OCI-LY7 (cell line): ENCODE data around the gene CRYZL1. TPM values are rescaled to one million over a fixed set of nuclear protein-coding genes. Genes with fewer than 3 reads are reported as not detected.

Experiments used
- BruUV-seq: library from RNA; stranded (reverse); fragments of 400-500 nt; replicated peaks from 2 replicates; lab custom pipeline; 2021; lab: Mats Ljungman, UMichigan
- CTCF ChIA-PET: fragments of 300-600 bp; sonication (Branson Sonifier 250); formaldehyde crosslinking; loops from one replicate; lab custom pipeline; 2022; ENCODE audit warnings: antibody characterized with exemption; ENCODE audit not compliant: unreplicated experiment; lab: Charles Lee
- POLR2A ChIA-PET: fragments of 300-600 bp; sonication (Branson Sonifier 250); formaldehyde crosslinking; loops from one replicate; lab custom pipeline; 2022; ENCODE audit warnings: antibody characterized with exemption; lab: Charles Lee
- DNase-seq: peaks from one replicate; pipeline ENCODE4 v3.0.0-alpha.2; 2015; ENCODE audit warnings: low spot score
- H2AFZ ChIP-seq: fragments of 200-600 bp; sonication (generic), shearing (Covaris generic); 2 replicates; pipeline ENCODE4 v1.6.1; 2014; ENCODE audit warnings: mild to moderate bottlenecking, antibody characterized with exemption, low read length, moderate library complexity
- H3K27ac ChIP-seq: fragments of 200-600 bp; sonication (generic); 2 replicates; pipeline ENCODE4 v1.5.1; 2014; ENCODE audit warnings: mixed run types, low read depth, mild to moderate bottlenecking, moderate library complexity, low read length, inconsistent platforms; ENCODE audit not compliant: poor library complexity, severe bottlenecking
- H3K36me3 ChIP-seq: fragments of 200-600 bp; sonication (generic); 2 replicates; pipeline ENCODE4 v1.6.1; 2014; ENCODE audit warnings: mild to moderate bottlenecking, antibody characterized with exemption, low read length, moderate library complexity, mixed read lengths; ENCODE audit not compliant: insufficient read depth
- H3K4me1 ChIP-seq: fragments of 200-600 bp; sonication (generic); 2 replicates; pipeline ENCODE4 v1.5.1; 2014; ENCODE audit warnings: mild to moderate bottlenecking, low read length; ENCODE audit not compliant: insufficient read depth, poor library complexity, severe bottlenecking
- H3K4me2 ChIP-seq: fragments of 200-600 bp; sonication (generic); 2 replicates; pipeline ENCODE4 v1.6.1; 2014; ENCODE audit warnings: mild to moderate bottlenecking, low read length
- H3K4me3 ChIP-seq: fragments of 200-600 bp; sonication (generic); 2 replicates; pipeline ENCODE4 v1.5.1; 2014; ENCODE audit warnings: mild to moderate bottlenecking, low read depth, low read length; ENCODE audit not compliant: poor library complexity, severe bottlenecking
- H3K79me2 ChIP-seq: fragments of 200-600 bp; sonication (generic); 2 replicates; pipeline ENCODE4 v1.6.1; 2016; ENCODE audit warnings: low read depth, mild to moderate bottlenecking, low read length, moderate library complexity, mixed read lengths; ENCODE audit not compliant: insufficient read depth
- H3K9me2 ChIP-seq: fragments of 200-600 bp; sonication (generic); 2 replicates; pipeline ENCODE4 v1.6.1; 2016; ENCODE audit warnings: mild to moderate bottlenecking, low read length, mixed read lengths; ENCODE audit not compliant: insufficient read depth
- H3K9me3 ChIP-seq: fragments of 200-600 bp; sonication (generic); 2 replicates; pipeline ENCODE4 v1.6.1; 2014; ENCODE audit warnings: mild to moderate bottlenecking, mixed run types, low read length, mixed read lengths
- H4K20me1 ChIP-seq: fragments of 200-600 bp; sonication (generic); 2 replicates; pipeline ENCODE4 v1.6.1; 2014; ENCODE audit warnings: mild to moderate bottlenecking, antibody characterized with exemption, low read length, moderate library complexity, mixed read lengths; ENCODE audit not compliant: insufficient read depth
- EZH2phosphoT487 ChIP-seq: fragments of 200-600 bp; sonication (generic); IDR thresholded peaks from 2 replicates; pipeline ENCODE4 v1.6.1; 2018; ENCODE audit warnings: low read depth, borderline replicate concordance, mild to moderate bottlenecking, mixed run types, antibody characterized with exemption, low read length, moderate library complexity, mixed read lengths
- intact Hi-C: fragments of 100-400 bp; cut with micrococcal nuclease; formaldehyde crosslinking; loops from one replicate; pipeline ENCODE4 v1.10.0; 2022; ENCODE audit not compliant: unreplicated experiment
- total RNA-seq, 2 experiments: library from RNA; depleted of rRNA in 1 of 2; stranded (reverse); fragments of >200 nt in 1 of 2; shearing (Covaris generic) in 1 of 2; gene quantifications; 2 replicates each; pipeline ENCODE4 v1.2.3, GENCODE V29; 2014 to 2022
- TF ChIP-seq, protein P1 (sequence below): fragments of 200-600 bp; sonication (generic); conservative IDR thresholded peaks from 2 replicates; pipeline ENCODE4 v1.5.1; 2014; ENCODE audit warnings: mild to moderate bottlenecking, antibody characterized with exemption, low read length, moderate library complexity, mixed read lengths

CRYZL1 gene
- total RNA-seq, 2 experiments from 2014 or later = 26.4 to 37.9 TPM

GRCh38 chr21:33588485-33589335 lies 52.8 kb downstream of the CRYZL1 start, which contains the start of gene DONSON:
TSS of gene DONSON (minus strand) at chr21:33588684. CDS start at chr21:33588641, 43 bp downstream.
- Histone ChIP-seq H3K4me1 (peaks cover 8% of the 10 kb centered on the region), H4K20me1 (no peaks in the 10 kb centered on the region), H3K36me3 (peaks cover 30% of the 10 kb centered on the region), H2AFZ (peak within 1 kb of the TSS; percentile 95), H3K79me2 (peaks cover 29% of the 10 kb centered on the region), H3K9me3 (no peaks in the 10 kb centered on the region), H3K9me2 (no peaks in the 10 kb centered on the region), H3K4me2 (peak within 1 kb of the TSS; percentile 88), H3K27ac (peak within 1 kb of the TSS; percentile 37), H3K4me3 (peak within 1 kb of the TSS; percentile 83)
- intact Hi-C loops = loop anchor here (2.0 kb wide), 1 partner anchor 46 kb away; the partner anchor contains the start of genes GART and SON
- DNase-seq = peak; percentile 90
- BruUV-seq = TSS peak; percentile 57
- CTCF ChIA-PET = interaction anchor here (0.6 kb wide), 2 partner anchors 17 to 351 kb away, joined by 3 read pairs; no protein-coding TSS in a partner anchor
- TF ChIP-seq, protein P1, sequence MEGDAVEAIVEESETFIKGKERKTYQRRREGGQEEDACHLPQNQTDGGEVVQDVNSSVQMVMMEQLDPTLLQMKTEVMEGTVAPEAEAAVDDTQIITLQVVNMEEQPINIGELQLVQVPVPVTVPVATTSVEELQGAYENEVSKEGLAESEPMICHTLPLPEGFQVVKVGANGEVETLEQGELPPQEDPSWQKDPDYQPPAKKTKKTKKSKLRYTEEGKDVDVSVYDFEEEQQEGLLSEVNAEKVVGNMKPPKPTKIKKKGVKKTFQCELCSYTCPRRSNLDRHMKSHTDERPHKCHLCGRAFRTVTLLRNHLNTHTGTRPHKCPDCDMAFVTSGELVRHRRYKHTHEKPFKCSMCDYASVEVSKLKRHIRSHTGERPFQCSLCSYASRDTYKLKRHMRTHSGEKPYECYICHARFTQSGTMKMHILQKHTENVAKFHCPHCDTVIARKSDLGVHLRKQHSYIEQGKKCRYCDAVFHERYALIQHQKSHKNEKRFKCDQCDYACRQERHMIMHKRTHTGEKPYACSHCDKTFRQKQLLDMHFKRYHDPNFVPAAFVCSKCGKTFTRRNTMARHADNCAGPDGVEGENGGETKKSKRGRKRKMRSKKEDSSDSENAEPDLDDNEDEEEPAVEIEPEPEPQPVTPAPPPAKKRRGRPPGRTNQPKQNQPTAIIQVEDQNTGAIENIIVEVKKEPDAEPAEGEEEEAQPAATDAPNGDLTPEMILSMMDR = 0 out of 2 replicates have a peak, but pooled peaks have one; percentile 14
- TF ChIP-seq EZH2phosphoT487 = no peak
- POLR2A ChIA-PET = interaction anchor here (0.6 to 1.7 kb wide), 9 partner anchors 14 to 144 kb away, joined by 3 to 8 read pairs (median 4); partner anchors contain the start of genes DNAJC28 and TMEM50B

DNA sequence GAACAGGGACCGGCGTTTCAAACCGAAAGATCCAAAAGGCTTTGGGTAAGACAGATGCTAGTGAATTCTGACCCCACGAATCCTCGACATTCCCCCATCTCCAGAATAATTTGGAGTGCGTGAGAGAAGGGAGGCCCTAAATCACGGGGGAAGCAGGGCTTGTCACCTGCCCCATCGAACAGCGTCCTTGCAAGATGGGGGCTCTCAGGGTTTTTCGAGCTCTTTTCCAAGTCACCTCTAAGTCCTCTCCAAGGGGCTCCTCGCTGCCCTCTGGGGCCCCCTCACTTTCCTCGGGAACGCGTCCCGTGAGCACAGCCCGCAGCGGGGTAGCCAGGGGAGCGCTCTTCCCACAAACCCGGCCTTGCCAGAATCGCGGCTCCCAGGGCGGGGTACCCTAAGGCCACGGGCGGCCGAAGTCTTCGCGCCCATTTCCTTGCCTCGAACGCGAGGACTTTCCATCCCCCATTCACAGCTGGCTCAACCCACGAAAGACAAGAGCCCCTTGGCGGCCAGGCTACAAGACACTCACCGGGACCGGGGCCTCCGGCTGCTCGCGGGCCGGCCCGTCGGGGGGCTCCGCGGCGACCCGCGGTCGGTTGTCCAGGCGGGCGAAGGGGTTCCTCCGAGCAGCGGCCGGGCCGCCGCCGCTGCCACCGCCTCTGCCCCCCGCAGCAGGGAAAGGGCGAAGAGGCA lies 53.6 kb downstream of the CRYZL1 start:
- Histone ChIP-seq H2AFZ (peak overlapping the region; percentile 95), H3K4me3 (peak overlapping the region; percentile 83), H3K9me3 (no peaks in the 10 kb centered on the region), H3K4me2 (peak overlapping the region; percentile 88), H3K4me1 (peaks cover 8% of the 10 kb centered on the region), H3K79me2 (peaks cover 29% of the 10 kb centered on the region), H3K27ac (peak overlapping the region; percentile 37), H3K9me2 (no peaks in the 10 kb centered on the region), H4K20me1 (no peaks in the 10 kb centered on the region), H3K36me3 (peaks cover 37% of the 10 kb centered on the region)
- BruUV-seq = no TSS peak
- intact Hi-C loops = loop anchor here (2.0 kb wide), 1 partner anchor 45 kb away; the partner anchor contains the start of genes GART and SON
- ChIA-PET CTCF (interaction anchor here (0.6 kb wide), 1 partner anchor 350 kb away, joined by 3 read pairs; no protein-coding TSS in a partner anchor), POLR2A (interaction anchor here (0.6 to 1.7 kb wide), 8 partner anchors 15 to 143 kb away, joined by 3 to 8 read pairs (median 4); partner anchors contain the start of genes DNAJC28 and TMEM50B)
- peak; percentile 57 for DNase-seq
- no peak for TF ChIP-seq EZH2phosphoT487
- TF ChIP-seq, protein P1 = peak; percentile 28; the same call in 1 of the 2 replicates
